HepG2 (cell line): ENCODE data around the gene TBC1D26.
"Not testable (repeated sequence)": the region's sequence is repeated elsewhere in the genome, so short reads cannot be mapped to it uniquely, and the experiment has no call there.

Source experiments
- ATF7 ChIP-seq, 2 experiments: fragments of 450-650 bp in 1 of 2; sonication (generic) in 1 of 2; formaldehyde crosslinking in 1 of 2; IDR thresholded peaks; 2 replicates each; pipeline versions ENCODE4 v1.4.0 to v1.6.1; 2016 to 2020; ENCODE audit warnings: antibody characterized with exemption in 1 of 2, mild to moderate bottlenecking in 1 of 2, missing genetic modification reagents in 1 of 2
- CTCF ChIP-seq: sonication (generic); formaldehyde crosslinking; IDR thresholded peaks from 2 replicates; pipeline ENCODE4 v1.5.0; 2020; ENCODE audit warnings: mild to moderate bottlenecking, missing genetic modification reagents, moderate library complexity
- FOXM1 ChIP-seq: sonication (generic); formaldehyde crosslinking; IDR thresholded peaks from 2 replicates; pipeline ENCODE4 v1.5.0; 2020; ENCODE audit warnings: missing genetic modification reagents
- NFIC ChIP-seq: IDR thresholded peaks from 2 replicates; pipeline ENCODE4 v1.6.1; 2012; ENCODE audit warnings: mild to moderate bottlenecking, low read length, inconsistent platforms
- NR2F6 ChIP-seq, 2 experiments: IDR thresholded peaks; 2 replicates each; pipeline ENCODE4 v1.6.1; 2016; ENCODE audit warnings: antibody characterized with exemption in 1 of 2, mild to moderate bottlenecking in 1 of 2
- TAF1 ChIP-seq: sonication (generic); formaldehyde crosslinking; IDR thresholded peaks from 2 replicates; pipeline ENCODE4 v1.4.0; 2020; ENCODE audit warnings: missing genetic modification reagents
- ZFP1 ChIP-seq: IDR thresholded peaks from 2 replicates; pipeline ENCODE4 v1.6.1; 2016
- ZNF20 ChIP-seq: sonication (generic); formaldehyde crosslinking; IDR thresholded peaks from 2 replicates; pipeline ENCODE4 v1.4.0; 2020; ENCODE audit warnings: mild to moderate bottlenecking, moderate library complexity, missing genetic modification reagents
- ZNF710 ChIP-seq: sonication (generic); formaldehyde crosslinking; IDR thresholded peaks from 2 replicates; pipeline ENCODE4 v1.5.0; 2020; ENCODE audit warnings: mild to moderate bottlenecking, missing genetic modification reagents, borderline replicate concordance
- TF ChIP-seq, protein P1 (sequence below): sonication (generic); formaldehyde crosslinking; IDR thresholded peaks from 2 replicates; pipeline ENCODE4 v1.9.0; 2022; ENCODE audit warnings: missing genetic modification reagents, mild to moderate bottlenecking, borderline replicate concordance
- TF ChIP-seq, protein P2 (sequence below): sonication (generic); formaldehyde crosslinking; IDR thresholded peaks from 2 replicates; pipeline ENCODE4 v1.4.0; 2020; ENCODE audit warnings: missing genetic modification reagents
- TF ChIP-seq, protein P3 (sequence below): sonication (generic); formaldehyde crosslinking; IDR thresholded peaks from 2 replicates; pipeline ENCODE4 v1.8.0; 2022; ENCODE audit warnings: mild to moderate bottlenecking, missing genetic modification reagents, moderate library complexity

- not testable (repeated sequence) for TF ChIP-seq NFIC; NR2F6 (IDR thresholded peaks at IDR 0.05); NR2F6 (CRISPR knock-in tag; IDR thresholded peaks at IDR 0.05); ATF7 (IDR thresholded peaks at IDR 0.05); ATF7 (CRISPR knock-in tag; IDR thresholded peaks at IDR 0.05); ZNF20 (CRISPR knock-in tag); TAF1 (CRISPR knock-in tag); ZNF710; FOXM1 (CRISPR knock-in tag); CTCF; ZFP1 (CRISPR knock-in tag)
- TF ChIP-seq, protein P1, sequence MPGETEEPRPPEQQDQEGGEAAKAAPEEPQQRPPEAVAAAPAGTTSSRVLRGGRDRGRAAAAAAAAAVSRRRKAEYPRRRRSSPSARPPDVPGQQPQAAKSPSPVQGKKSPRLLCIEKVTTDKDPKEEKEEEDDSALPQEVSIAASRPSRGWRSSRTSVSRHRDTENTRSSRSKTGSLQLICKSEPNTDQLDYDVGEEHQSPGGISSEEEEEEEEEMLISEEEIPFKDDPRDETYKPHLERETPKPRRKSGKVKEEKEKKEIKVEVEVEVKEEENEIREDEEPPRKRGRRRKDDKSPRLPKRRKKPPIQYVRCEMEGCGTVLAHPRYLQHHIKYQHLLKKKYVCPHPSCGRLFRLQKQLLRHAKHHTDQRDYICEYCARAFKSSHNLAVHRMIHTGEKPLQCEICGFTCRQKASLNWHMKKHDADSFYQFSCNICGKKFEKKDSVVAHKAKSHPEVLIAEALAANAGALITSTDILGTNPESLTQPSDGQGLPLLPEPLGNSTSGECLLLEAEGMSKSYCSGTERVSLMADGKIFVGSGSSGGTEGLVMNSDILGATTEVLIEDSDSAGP (CRISPR knock-in tag), result not testable (repeated sequence)
- TF ChIP-seq, protein P2, sequence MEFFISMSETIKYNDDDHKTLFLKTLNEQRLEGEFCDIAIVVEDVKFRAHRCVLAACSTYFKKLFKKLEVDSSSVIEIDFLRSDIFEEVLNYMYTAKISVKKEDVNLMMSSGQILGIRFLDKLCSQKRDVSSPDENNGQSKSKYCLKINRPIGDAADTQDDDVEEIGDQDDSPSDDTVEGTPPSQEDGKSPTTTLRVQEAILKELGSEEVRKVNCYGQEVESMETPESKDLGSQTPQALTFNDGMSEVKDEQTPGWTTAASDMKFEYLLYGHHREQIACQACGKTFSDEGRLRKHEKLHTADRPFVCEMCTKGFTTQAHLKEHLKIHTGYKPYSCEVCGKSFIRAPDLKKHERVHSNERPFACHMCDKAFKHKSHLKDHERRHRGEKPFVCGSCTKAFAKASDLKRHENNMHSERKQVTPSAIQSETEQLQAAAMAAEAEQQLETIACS, result not testable (repeated sequence)
- TF ChIP-seq, protein P3, sequence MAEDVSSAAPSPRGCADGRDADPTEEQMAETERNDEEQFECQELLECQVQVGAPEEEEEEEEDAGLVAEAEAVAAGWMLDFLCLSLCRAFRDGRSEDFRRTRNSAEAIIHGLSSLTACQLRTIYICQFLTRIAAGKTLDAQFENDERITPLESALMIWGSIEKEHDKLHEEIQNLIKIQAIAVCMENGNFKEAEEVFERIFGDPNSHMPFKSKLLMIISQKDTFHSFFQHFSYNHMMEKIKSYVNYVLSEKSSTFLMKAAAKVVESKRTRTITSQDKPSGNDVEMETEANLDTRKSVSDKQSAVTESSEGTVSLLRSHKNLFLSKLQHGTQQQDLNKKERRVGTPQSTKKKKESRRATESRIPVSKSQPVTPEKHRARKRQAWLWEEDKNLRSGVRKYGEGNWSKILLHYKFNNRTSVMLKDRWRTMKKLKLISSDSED (CRISPR knock-in tag), result not testable (repeated sequence)
Measured at GRCh38 chr17:15784351-15784750, 52.3 kb downstream of the TBC1D26 start.
